Activated CD8-positive, alpha-beta T cell treated with anti-CD3 and anti-CD28 coated beads for 36 hours (primary cell): ENCODE data around the gene CNNM1. TPM values are rescaled to one million over a fixed set of nuclear protein-coding genes. Genes with fewer than 3 reads are reported as not detected.

Source experiments
- ATAC-seq: fragments of 200-7000 bp; cut with Tn5 transposase; one replicate; pipeline ENCODE4 v1.10.0; 2021; ENCODE audit warnings: mild to moderate bottlenecking, moderate library complexity
- CTCF ChIA-PET: fragments of 350-600 bp; sonication (Branson Sonifier 250); formaldehyde crosslinking; loops from one replicate; lab custom pipeline; 2021; ENCODE audit warnings: antibody characterized with exemption; lab: Charles Lee
- POLR2A ChIA-PET: fragments of 350-600 bp; sonication (Branson Sonifier 250); formaldehyde crosslinking; loops from one replicate; lab custom pipeline; 2021; ENCODE audit warnings: antibody characterized with exemption; lab: Charles Lee
- DNase-seq: peaks from one replicate; pipeline ENCODE4 v3.0.0-alpha.2; 2020
- H3K27ac Mint-ChIP-seq: one replicate; pipeline ENCODE4 v1.8.0; 2021; ENCODE audit warnings: mild to moderate bottlenecking, mixed read lengths
- H3K27me3 Mint-ChIP-seq: one replicate; pipeline ENCODE4 v1.8.0; 2021; ENCODE audit warnings: mixed read lengths
- H3K36me3 Mint-ChIP-seq: one replicate; pipeline ENCODE4 v1.8.0; 2021; ENCODE audit warnings: low read depth, mixed read lengths
- H3K4me1 Mint-ChIP-seq: one replicate; pipeline ENCODE4 v1.8.0; 2021; ENCODE audit warnings: low read depth, mixed read lengths
- H3K4me3 Mint-ChIP-seq: one replicate; pipeline ENCODE4 v1.8.0; 2021; ENCODE audit warnings: mild to moderate bottlenecking, moderate library complexity, mixed read lengths
- H3K9me3 Mint-ChIP-seq: one replicate; pipeline ENCODE4 v1.8.0; 2021; ENCODE audit warnings: mixed read lengths
- intact Hi-C: fragments of 100-400 bp; cut with micrococcal nuclease; formaldehyde crosslinking; loops from one replicate; pipeline ENCODE4 v1.10.0; 2022
- total RNA-seq, 2 experiments: library from RNA; stranded (reverse); gene quantifications; one replicate each; pipeline ENCODE4 v1.2.3, GENCODE V29; 2021
- TF ChIP-seq, protein P1 (sequence below): fragments of 200-600 bp; IDR thresholded peaks from one replicate; pipeline ENCODE4 v1.8.0; 2022; ENCODE audit warnings: antibody characterized with exemption, mild to moderate bottlenecking

Gene CNNM1
- total RNA-seq, 2 experiments from 2014 or later, result 0.83 to 1.2 TPM

DNA sequence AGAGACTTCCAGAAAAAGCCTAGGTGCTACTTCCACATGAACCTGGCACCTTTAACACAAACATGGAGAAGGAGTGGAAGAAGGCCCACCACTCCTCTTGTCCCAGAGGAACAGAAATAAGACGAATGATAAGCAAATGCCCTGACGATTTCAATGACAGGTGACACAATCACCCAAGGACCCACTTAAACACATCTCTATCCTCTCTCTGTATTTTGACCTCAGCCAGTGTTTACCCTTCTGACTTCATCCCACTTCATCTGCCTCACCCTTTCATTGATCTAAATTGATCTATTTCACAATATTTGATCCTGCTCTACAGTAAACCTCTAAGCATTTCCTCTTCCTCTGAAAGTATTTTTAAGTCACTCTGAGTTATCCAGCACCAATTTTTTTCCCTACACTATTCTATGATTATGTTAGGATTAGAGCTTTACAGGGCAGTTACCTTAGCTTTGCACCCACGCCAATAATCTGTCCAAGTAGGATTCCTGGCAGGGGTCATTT, 92.1 kb downstream of the CNNM1 start:
- Mint-ChIP-seq H3K9me3 (no peaks in the 10 kb centered on the region), H3K27me3 (no peaks in the 10 kb centered on the region), H3K36me3 (peaks cover 45% of the 10 kb centered on the region), H3K4me3 (no peak overlapping the region), H3K27ac (no peak overlapping the region), H3K4me1 (no peaks in the 10 kb centered on the region)
- intact Hi-C loops, result no loop called here
- DNase-seq (no peak), ATAC-seq (no peak)
- POLR2A ChIA-PET, result interaction anchor here (1.1 to 1.5 kb wide), 2 partner anchors 8 to 10 kb away, joined by 3 to 5 read pairs; partner anchors contain the start of gene GOT1
- CTCF ChIA-PET, result no interaction called here
- TF ChIP-seq, protein P1, sequence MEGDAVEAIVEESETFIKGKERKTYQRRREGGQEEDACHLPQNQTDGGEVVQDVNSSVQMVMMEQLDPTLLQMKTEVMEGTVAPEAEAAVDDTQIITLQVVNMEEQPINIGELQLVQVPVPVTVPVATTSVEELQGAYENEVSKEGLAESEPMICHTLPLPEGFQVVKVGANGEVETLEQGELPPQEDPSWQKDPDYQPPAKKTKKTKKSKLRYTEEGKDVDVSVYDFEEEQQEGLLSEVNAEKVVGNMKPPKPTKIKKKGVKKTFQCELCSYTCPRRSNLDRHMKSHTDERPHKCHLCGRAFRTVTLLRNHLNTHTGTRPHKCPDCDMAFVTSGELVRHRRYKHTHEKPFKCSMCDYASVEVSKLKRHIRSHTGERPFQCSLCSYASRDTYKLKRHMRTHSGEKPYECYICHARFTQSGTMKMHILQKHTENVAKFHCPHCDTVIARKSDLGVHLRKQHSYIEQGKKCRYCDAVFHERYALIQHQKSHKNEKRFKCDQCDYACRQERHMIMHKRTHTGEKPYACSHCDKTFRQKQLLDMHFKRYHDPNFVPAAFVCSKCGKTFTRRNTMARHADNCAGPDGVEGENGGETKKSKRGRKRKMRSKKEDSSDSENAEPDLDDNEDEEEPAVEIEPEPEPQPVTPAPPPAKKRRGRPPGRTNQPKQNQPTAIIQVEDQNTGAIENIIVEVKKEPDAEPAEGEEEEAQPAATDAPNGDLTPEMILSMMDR, result no peak

DNA sequence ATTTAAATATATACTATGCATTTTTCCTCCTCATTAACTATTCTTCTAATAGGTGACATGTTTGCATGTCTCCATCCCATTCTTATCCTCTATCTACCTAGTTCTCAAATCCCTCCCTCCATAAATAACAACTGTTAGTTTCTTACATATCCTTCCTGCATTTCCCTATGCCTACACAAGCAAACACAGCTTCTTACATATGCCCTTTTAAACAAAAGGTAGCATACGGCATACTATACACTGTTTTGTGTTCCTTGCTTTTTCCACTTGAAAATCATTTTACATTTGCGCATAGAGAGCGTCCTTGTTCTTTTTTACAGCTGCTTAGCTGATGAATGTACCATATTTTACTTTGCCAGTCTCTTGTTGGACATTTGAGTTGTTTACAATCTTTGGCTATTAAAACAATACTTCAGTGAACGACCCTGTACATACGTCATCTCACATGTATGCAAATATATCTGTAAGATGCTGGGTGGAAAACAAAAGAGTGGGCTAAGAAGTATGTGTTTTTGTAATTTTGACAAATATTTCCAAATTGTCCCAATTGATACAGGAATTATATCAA, 93.5 kb downstream of the CNNM1 start:
- Mint-ChIP-seq H3K4me3 (no peak overlapping the region), H3K4me1 (peaks cover under 1% of the 10 kb centered on the region), H3K36me3 (peaks cover 36% of the 10 kb centered on the region), H3K27ac (no peak overlapping the region), H3K27me3 (no peaks in the 10 kb centered on the region), H3K9me3 (no peaks in the 10 kb centered on the region)
- POLR2A ChIA-PET, result interaction anchor here (1.1 kb wide), 1 partner anchor 8 kb away, joined by 3 read pairs; the partner anchor contains the start of gene GOT1
- CTCF ChIA-PET, result interaction anchor here (1.8 kb wide), 2 partner anchors 14 to 30 kb away, joined by 5 to 6 read pairs; no protein-coding TSS in a partner anchor
- DNase-seq, result no peak
- intact Hi-C loops, result no loop called here
- TF ChIP-seq, protein P1, result no peak
- ATAC-seq, result no peak

DNA sequence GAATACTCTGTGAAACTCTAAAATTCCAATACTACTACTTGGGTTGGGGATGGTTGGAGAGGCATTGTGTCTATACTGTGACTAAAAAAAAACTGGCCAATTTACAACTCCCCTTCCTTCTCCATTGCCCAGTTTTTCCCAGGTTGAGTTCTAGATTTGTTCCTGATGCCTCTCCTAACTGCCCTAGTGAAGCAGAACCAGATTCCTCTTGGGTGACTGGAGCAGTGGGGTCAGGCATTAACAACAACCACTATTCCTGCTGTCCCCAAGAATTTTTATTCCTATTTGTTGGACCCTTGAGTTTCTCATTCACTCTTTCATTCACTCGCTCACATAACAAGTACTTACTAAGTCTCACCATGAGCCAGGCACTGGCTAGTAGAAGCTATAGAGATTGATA, 95.5 kb downstream of the CNNM1 start:
- POLR2A ChIA-PET, result no interaction called here
- Mint-ChIP-seq H3K4me3 (no peak overlapping the region), H3K27me3 (no peaks in the 10 kb centered on the region), H3K4me1 (peaks cover 13% of the 10 kb centered on the region), H3K9me3 (no peaks in the 10 kb centered on the region), H3K36me3 (peaks cover 29% of the 10 kb centered on the region), H3K27ac (no peak overlapping the region)
- no peak for DNase-seq
- intact Hi-C loops, result no loop called here
- no peak for ATAC-seq
- CTCF ChIA-PET, result interaction anchor here (1.8 kb wide), 1 partner anchor 32 kb away, joined by 5 read pairs; no protein-coding TSS in a partner anchor
- TF ChIP-seq, protein P1, result no peak

DNA sequence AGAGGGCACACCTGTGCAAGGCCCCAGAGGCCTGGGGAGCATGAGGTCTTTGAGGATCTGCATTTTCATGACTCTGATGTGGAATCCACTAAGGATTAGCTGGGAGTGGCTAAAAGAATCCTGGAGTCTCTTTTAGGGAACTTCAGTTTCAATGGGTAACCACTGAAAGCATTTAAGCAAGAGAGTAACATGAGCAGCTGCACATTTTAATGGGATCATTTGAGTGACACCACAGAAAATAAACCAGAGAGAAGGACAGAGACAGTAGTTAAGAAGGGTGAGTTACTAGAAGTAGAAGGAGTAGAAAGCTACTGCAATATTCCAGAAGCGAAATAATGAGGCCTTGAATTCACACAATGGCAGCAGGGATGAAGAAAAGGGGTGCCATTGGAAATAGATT, 96.0 kb downstream of the CNNM1 start:
- Mint-ChIP-seq H3K4me1 (peaks cover 17% of the 10 kb centered on the region), H3K36me3 (peaks cover 24% of the 10 kb centered on the region), H3K9me3 (no peaks in the 10 kb centered on the region), H3K27me3 (no peaks in the 10 kb centered on the region), H3K4me3 (no peak overlapping the region), H3K27ac (no peak overlapping the region)
- TF ChIP-seq, protein P1, result no peak
- ChIA-PET CTCF (interaction anchor here (1.0 kb wide), 1 partner anchor 11 kb away, joined by 7 read pairs; no protein-coding TSS in a partner anchor), POLR2A (no interaction called here)
- DNase-seq (no peak), ATAC-seq (no peak)
- intact Hi-C loops, result no loop called here

DNA sequence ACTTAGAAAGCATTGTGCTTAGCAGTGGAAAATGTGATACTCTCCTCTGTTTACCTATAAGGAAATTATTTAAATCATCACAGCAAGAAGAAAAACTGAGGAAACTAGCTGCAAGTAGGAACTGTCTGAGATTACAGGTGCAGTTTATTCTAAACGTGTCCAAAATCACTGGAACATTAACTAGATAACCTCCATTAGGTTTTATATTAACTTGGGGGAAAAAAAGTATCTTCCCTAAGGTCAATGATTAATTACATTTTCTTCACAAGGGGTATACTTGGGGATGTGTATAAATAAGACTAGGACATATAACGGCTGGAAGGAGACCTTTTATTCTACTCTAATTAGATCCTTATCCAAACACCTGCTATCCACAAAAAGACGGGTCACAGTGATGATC, 97.5 kb downstream of the CNNM1 start:
- Mint-ChIP-seq H3K36me3 (peaks cover 20% of the 10 kb centered on the region), H3K9me3 (no peaks in the 10 kb centered on the region), H3K27ac (no peak overlapping the region), H3K4me3 (no peak overlapping the region), H3K4me1 (peaks cover 17% of the 10 kb centered on the region), H3K27me3 (no peaks in the 10 kb centered on the region)
- CTCF ChIA-PET, result interaction anchor here (0.9 to 1.0 kb wide), 2 partner anchors 9 to 189 kb away, joined by 3 to 5 read pairs; no protein-coding TSS in a partner anchor
- ATAC-seq (no peak), DNase-seq (no peak)
- intact Hi-C loops, result no loop called here
- POLR2A ChIA-PET, result no interaction called here
- TF ChIP-seq, protein P1, result no peak
